Esophagus muscularis mucosa (tissue), 4 donors: ENCODE data around the gene EXOC3. TPM values are rescaled to one million over a fixed set of nuclear protein-coding genes. Genes with fewer than 3 reads are reported as not detected.

Experiments
- DNase-seq: peaks from one replicate; pipeline ENCODE4 v3.0.0-alpha.2; 2017; ENCODE audit errors: extremely low spot score
- H3K27ac ChIP-seq, 4 donors: fragments of 200-600 bp; sonication (generic); replicated peaks in 1 of 4; 1 replicate in 3 of 4; 2 replicates in 1 of 4; pipeline ENCODE4 v1.5.1; 2016 to 2019; ENCODE audit warnings: mild to moderate bottlenecking in 1 of 4
- H3K27me3 ChIP-seq, 4 donors: fragments of 200-600 bp; sonication (generic); one replicate each; pipeline versions ENCODE4 v1.5.1 to v1.6.0; 2016 to 2019
- H3K36me3 ChIP-seq, 4 donors: fragments of 200-600 bp; sonication (generic); one replicate each; pipeline ENCODE4 v1.5.1; 2016 to 2019
- H3K4me1 ChIP-seq, 4 donors: fragments of 200-600 bp; sonication (generic); one replicate each; pipeline ENCODE4 v1.5.1; 2016 to 2019
- H3K4me3 ChIP-seq, 4 donors: fragments of 200-600 bp; sonication (generic); 1 replicate in 2 of 4; 2 replicates in 2 of 4; pipeline ENCODE4 v1.5.1; 2016 to 2019; ENCODE audit warnings: mild to moderate bottlenecking in 4 of 4, moderate library complexity in 1 of 4
- H3K9me3 ChIP-seq, 4 donors: fragments of 200-600 bp; sonication (generic); 1 replicate in 3 of 4; 2 replicates in 1 of 4; pipeline ENCODE4 v1.5.1; 2016 to 2019
- CTCF ChIP-seq, 3 experiments: fragments of 200-600 bp in 2 of 3; fragments of 450-650 bp in 1 of 3; sonication (generic) in 2 of 3; IDR thresholded peaks; one replicate each; pipeline ENCODE4 v1.5.1; 2017 to 2019; ENCODE audit warnings: antibody characterized with exemption in 3 of 3, mild to moderate bottlenecking in 2 of 3, moderate library complexity in 1 of 3
- EP300 ChIP-seq: sonication (generic); formaldehyde crosslinking; IDR thresholded peaks from one replicate; pipeline ENCODE4 v1.6.1; 2017; ENCODE audit warnings: antibody characterized with exemption
- POLR2A ChIP-seq: fragments of 450-650 bp; IDR thresholded peaks from one replicate; pipeline ENCODE4 v1.6.1; 2017; ENCODE audit warnings: antibody characterized with exemption, moderate library complexity, mild to moderate bottlenecking, low read depth
- POLR2AphosphoS5 ChIP-seq, 2 donors: sonication (generic); formaldehyde crosslinking; IDR thresholded peaks; one replicate each; pipeline ENCODE4 v1.6.1; 2017; ENCODE audit warnings: antibody characterized with exemption in 2 of 2
- WGBS: methylation state at CpG from one replicate; pipeline ENCODE4 v1.1.5; 2018; 5-methylcytosine and 5-hydroxymethylcytosine counted together
- intact Hi-C: fragments of 100-400 bp; cut with DNase I; formaldehyde crosslinking; loops from one replicate; pipeline ENCODE4 v1.15.1; 2023
- total RNA-seq, 4 donors: library from RNA; depleted of rRNA; stranded (reverse); fragments of >200 nt; gene quantifications; one replicate each; pipeline versions ENCODE4 v1.1.0 to v1.2.1, GENCODE V29; 2016

EXOC3 gene
- total RNA-seq, 4 donors from 2014 or later: 48.6 to 82.1 (median 59.3) TPM

GRCh38 chr5:501105-501830 is 58.3 kb downstream of the EXOC3 start:
- H3K4me3 ChIP-seq: no peak overlapping the region

GRCh38 chr5:501831-502184 is 58.8 kb downstream of the EXOC3 start:
- Histone ChIP-seq H3K4me3 (no peak overlapping the region), H3K36me3 (no peaks in the 10 kb centered on the region), H3K9me3 (no peaks in the 10 kb centered on the region), H3K27me3 (peaks cover 0 to 94% (median 5%) of the 10 kb centered on the region in 4 donors), H3K27ac (no peak overlapping the region), H3K4me1 (peaks cover 0 to 5% (median 0%) of the 10 kb centered on the region in 4 donors)
- TF ChIP-seq POLR2A (no peak), POLR2AphosphoS5 (IDR thresholded peaks at IDR 0.05) (no peak), CTCF (IDR thresholded peaks at IDR 0.05) (no peak), EP300 (no peak)
- DNase-seq: no peak
- intact Hi-C loops: no loop called here
- WGBS: no CpG with 5 or more reads among the region's 23 CpGs

More at GRCh38 chr5:501105-501830, 58.3 kb downstream of the EXOC3 start:
- H3K4me1 ChIP-seq: peaks cover 0 to 5% (median 0%) of the 10 kb centered on the region in 4 donors
- DNase-seq: no peak
- no peak for TF ChIP-seq EP300
- TF ChIP-seq POLR2A: no peak
- TF ChIP-seq CTCF (IDR thresholded peaks at IDR 0.05): no peak
- no peak for TF ChIP-seq POLR2AphosphoS5 (IDR thresholded peaks at IDR 0.05)
- H3K36me3 ChIP-seq: no peaks in the 10 kb centered on the region
- 79% methylated on average over 9 of the region's 41 CpGs for WGBS
- no peaks in the 10 kb centered on the region for H3K9me3 ChIP-seq
- peaks cover 0 to 94% (median 5%) of the 10 kb centered on the region in 4 donors for H3K27me3 ChIP-seq
- no peak overlapping the region for H3K27ac ChIP-seq
- intact Hi-C loops: no loop called here

GRCh38 chr5:502325-503079 is 59.5 kb downstream of the EXOC3 start:
- H3K9me3 ChIP-seq: no peaks in the 10 kb centered on the region
- no peak overlapping the region for H3K27ac ChIP-seq
- intact Hi-C loops: no loop called here
- H3K4me3 ChIP-seq: no peak overlapping the region
- peaks cover 0 to 87% (median 2%) of the 10 kb centered on the region in 4 donors for H3K27me3 ChIP-seq
- H3K4me1 ChIP-seq: peaks cover 0 to 5% (median 0%) of the 10 kb centered on the region in 4 donors
- H3K36me3 ChIP-seq: no peaks in the 10 kb centered on the region
- 84% methylated on average over 34 of the region's 36 CpGs for WGBS
- no peak for DNase-seq
- TF ChIP-seq POLR2AphosphoS5 (IDR thresholded peaks at IDR 0.05): no peak
- no peak for TF ChIP-seq POLR2A
- TF ChIP-seq EP300: no peak
- no peak for TF ChIP-seq CTCF (IDR thresholded peaks at IDR 0.05)

GRCh38 chr5:504326-505154 is 61.6 kb downstream of the EXOC3 start:
- TF ChIP-seq EP300 (no peak), CTCF (IDR thresholded peaks at IDR 0.05) (no peak), POLR2AphosphoS5 (IDR thresholded peaks at IDR 0.05) (no peak), POLR2A (no peak)
- H3K27ac ChIP-seq: no peak overlapping the region
- H3K4me3 ChIP-seq: no peak overlapping the region
- intact Hi-C loops: no loop called here
- peaks cover 0 to 5% (median 0%) of the 10 kb centered on the region in 4 donors for H3K4me1 ChIP-seq
- no peak for DNase-seq
- 60% methylated on average over 5 of the region's 33 CpGs for WGBS
- peaks cover 0 to 78% (median 2%) of the 10 kb centered on the region in 4 donors for H3K27me3 ChIP-seq
- no peaks in the 10 kb centered on the region for H3K9me3 ChIP-seq
- H3K36me3 ChIP-seq: no peaks in the 10 kb centered on the region
